Measurements from ENCODE around the gene CDC14A.

- TF ChIP-seq CTCF (IDR thresholded peaks at IDR 0.05; ENCODE audit: insufficient read depth, low read depth, low read length) (no peak), EZH2 (IDR thresholded peaks at IDR 0.05; ENCODE audit: insufficient read depth, low read length) (no peak)
Measured at GRCh38 chr1:100469578-100469977, 117.3 kb downstream of the CDC14A start.

Measured in astrocyte (in vitro differentiated cells and primary cell).